SK-MEL-5 (cell line): Measurements from ENCODE around the gene GPR119. TPM values are rescaled to one million over a fixed set of nuclear protein-coding genes. Genes with fewer than 3 reads are reported as not detected.
A peak's percentile ranks its signal among the peaks of the same experiment; 100 is the strongest.
"Not testable (repeated sequence)": the region's sequence is repeated elsewhere in the genome, so short reads cannot be mapped to it uniquely, and the experiment has no call there.

Experiments
- DNase-seq: peaks from one replicate; pipeline ENCODE4 v3.0.0-alpha.2; 2016; ENCODE audit warnings: low read depth, low spot score
- in situ Hi-C: cut with HindIII; loops from 2 replicates; pipeline ENCODE4 v1.10.0; 2016; ENCODE audit warnings: low sequenced_read_pairs, high pct_unique_total_duplicates, low pct_unique_long_range_greater_than_20kb
- polyA plus RNA-seq, 2 experiments: library from polyadenylated mRNA; depleted of rRNA; stranded (reverse); fragments of >200 nt; gene quantifications; 2 replicates each; pipeline ENCODE4 v1.2.3, GENCODE V29; 2015
- total RNA-seq: library from RNA; depleted of rRNA; stranded (reverse); fragments of >200 nt; shearing (Covaris generic); gene quantifications from 2 replicates; pipeline ENCODE4 v1.2.3, GENCODE V29; 2014; rRNA removed

GPR119 gene
- total RNA-seq, result not detected in 2 replicates
- not detected in 2 replicates for polyA plus RNA-seq (2015; cell fraction: cytosol; rRNA removed)
- not detected in 2 replicates for polyA plus RNA-seq (2015; cell fraction: nucleus; rRNA removed)

- DNase-seq, result no peak
- in situ Hi-C loops, result no loop called here
Measured at GRCh38 chrX:130385520-130385919, at the start of gene GPR119. Gene GPR119 (minus strand): TSS chrX:130385674. CDS start chrX:130385447, 227 bp downstream.

GRCh38 chrX:130429236-130429635, 43.8 kb upstream of the GPR119 start:
- DNase-seq, in situ Hi-C loops: not testable (repeated sequence)

- in situ Hi-C loops, result no loop called here
- no peak for DNase-seq
Measured at GRCh38 chrX:130426531-130426930, 41.1 kb upstream of the GPR119 start.

GRCh38 chrX:130419263-130419662, 33.8 kb upstream of the GPR119 start:
- no peak for DNase-seq
- in situ Hi-C loops, result no loop called here

GRCh38 chrX:130418740-130419139, 33.3 kb upstream of the GPR119 start:
- in situ Hi-C loops, result no loop called here
- DNase-seq, result no peak

- DNase-seq, result no peak
Measured at GRCh38 chrX:130418066-130418465, 32.6 kb upstream of the GPR119 start.

GRCh38 chrX:130416785-130417184, 31.3 kb upstream of the GPR119 start:
- in situ Hi-C loops, result no loop called here

More at GRCh38 chrX:130418066-130418465, 32.6 kb upstream of the GPR119 start:
- in situ Hi-C loops, result no loop called here

GRCh38 chrX:130415201-130415600, 29.7 kb upstream of the GPR119 start:
- in situ Hi-C loops, result no loop called here
- no peak for DNase-seq

More at GRCh38 chrX:130416785-130417184, 31.3 kb upstream of the GPR119 start:
- no peak for DNase-seq

GRCh38 chrX:130414800-130415199, 29.3 kb upstream of the GPR119 start:
- in situ Hi-C loops, result no loop called here
- DNase-seq, result no peak

- no peak for DNase-seq
- in situ Hi-C loops, result no loop called here
Measured at GRCh38 chrX:130413415-130413814, 27.9 kb upstream of the GPR119 start.

GRCh38 chrX:130402208-130402684, 16.8 kb upstream of the GPR119 start:
- no peak for DNase-seq
- in situ Hi-C loops, result no loop called here

- in situ Hi-C loops, result no loop called here
Measured at GRCh38 chrX:130401415-130402207, 16.1 kb upstream of the GPR119 start, which contains the start of gene RBMX2. Gene RBMX2 (plus strand): TSS chrX:130401987. CDS start chrX:130402033, 46 bp downstream.

GRCh38 chrX:130395341-130395740, 9.9 kb upstream of the GPR119 start:
- in situ Hi-C loops, result no loop called here

More at GRCh38 chrX:130401415-130402207, 16.1 kb upstream of the GPR119 start, which contains the start of gene RBMX2:
- peak; percentile 69 for DNase-seq

GRCh38 chrX:130393451-130394074, 8.1 kb upstream of the GPR119 start:
- DNase-seq, result peak; percentile 70
- in situ Hi-C loops, result no loop called here

More at GRCh38 chrX:130395341-130395740, 9.9 kb upstream of the GPR119 start:
- DNase-seq, result no peak

- in situ Hi-C loops, result no loop called here
- no peak for DNase-seq
Measured at GRCh38 chrX:130386408-130386808, 934 bp upstream of the GPR119 start.

GRCh38 chrX:130378024-130378669, 7.3 kb downstream of the GPR119 start:
- peak; percentile 66 for DNase-seq
- in situ Hi-C loops, result no loop called here

GRCh38 chrX:130376077-130376476, 9.4 kb downstream of the GPR119 start:
- in situ Hi-C loops, result no loop called here
- no peak for DNase-seq

GRCh38 chrX:130352050-130352449, 33.4 kb downstream of the GPR119 start:
- DNase-seq, in situ Hi-C loops: not testable (repeated sequence)
